ENCODE data around the gene METTL24. TPM values are rescaled to one million over a fixed set of nuclear protein-coding genes. Genes with fewer than 3 reads are reported as not detected.

Gene METTL24, protein sequence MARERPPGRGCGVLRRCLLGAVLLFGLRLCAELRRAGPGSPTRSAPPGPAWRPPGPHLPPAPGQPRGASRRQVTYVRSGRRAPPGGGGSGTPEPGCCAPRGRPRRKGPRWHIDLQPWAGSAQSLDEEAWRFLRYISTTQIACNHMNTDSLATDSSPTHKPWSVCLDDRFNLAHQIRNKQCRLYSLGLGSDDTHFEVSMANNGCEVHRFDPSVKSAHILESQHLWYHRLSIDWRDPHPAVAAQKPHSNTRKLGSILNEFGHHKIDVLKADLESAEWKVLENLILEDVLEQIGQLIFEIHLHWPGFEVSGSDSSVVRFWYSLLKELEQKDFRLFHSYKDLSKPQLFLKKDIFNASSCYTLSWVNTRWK
- total RNA-seq = under 0.01 and 0.85 TPM in 2 replicates

DNA sequence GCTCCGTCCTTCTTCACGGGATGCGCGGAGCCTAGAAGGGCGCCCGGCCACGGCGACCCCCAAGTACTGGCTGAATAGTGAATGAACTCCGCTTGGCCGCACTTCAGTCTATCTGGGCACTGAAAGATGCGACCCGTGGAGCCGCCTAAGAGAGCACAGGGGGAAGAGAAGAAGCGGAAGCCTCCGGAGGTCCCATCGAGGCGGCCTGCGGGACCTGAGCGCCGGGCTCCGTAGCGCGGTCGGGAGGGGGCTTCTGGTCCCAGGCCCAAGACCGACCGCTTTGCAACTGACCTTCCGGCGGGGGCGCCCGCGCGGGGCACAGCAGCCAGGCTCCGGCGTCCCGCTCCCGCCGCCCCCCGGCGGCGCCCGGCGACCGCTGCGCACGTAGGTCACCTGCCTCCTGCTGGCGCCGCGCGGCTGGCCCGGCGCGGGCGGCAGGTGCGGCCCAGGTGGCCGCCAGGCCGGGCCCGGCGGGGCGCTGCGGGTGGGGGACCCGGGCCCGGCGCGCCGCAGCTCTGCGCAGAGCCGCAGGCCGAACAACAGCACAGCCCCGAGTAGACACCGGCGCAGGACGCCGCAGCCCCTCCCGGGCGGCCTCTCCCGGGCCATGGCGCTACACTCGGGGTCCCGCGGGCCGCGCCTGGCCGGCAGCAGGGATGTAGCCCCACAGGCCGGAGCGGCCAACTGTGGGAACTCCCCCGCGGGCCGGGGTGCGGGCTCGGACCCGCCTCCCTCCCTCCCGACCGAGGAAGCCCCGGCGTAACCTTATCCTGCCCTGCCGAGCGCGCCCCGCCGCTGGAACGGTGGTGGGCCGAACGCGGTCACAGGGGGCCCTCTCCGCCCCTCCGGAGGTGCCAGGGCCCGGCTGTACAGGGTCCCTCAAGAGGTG, at the start of gene METTL24:
Gene METTL24, minus strand, starts transcription at position 686 of the 889 bp plus-strand sequence. Its CDS starts 77 bp downstream, at position 609.

Other genes with a start within 250 kb of the METTL24 start
- 4.2 and 6.5 TPM in 2 replicates for gene WASF1, start 178.7 kb downstream of the METTL24 start, total RNA-seq
- gene CDC40, start 177.9 kb downstream of the METTL24 start, total RNA-seq = 23.6 and 28.2 TPM in 2 replicates
- 1.9 and 2.8 TPM in 2 replicates for gene DDO, start 57.2 kb upstream of the METTL24 start, total RNA-seq
- gene SLC22A16, start 118.3 kb upstream of the METTL24 start, total RNA-seq = under 0.01 TPM in 1 of 2 replicates, not detected in the other